Sciatic nerve (tissue), 2 donors: ENCODE data around the gene AHCYL1. TPM values are rescaled to one million over a fixed set of nuclear protein-coding genes. Genes with fewer than 3 reads are reported as not detected.
A peak's percentile ranks its signal among the peaks of the same experiment; 100 is the strongest.
"Not testable (repeated sequence)": the region's sequence is repeated elsewhere in the genome, so short reads cannot be mapped to it uniquely, and the experiment has no call there.

ENCODE experiments used
- ATAC-seq: fragments of 200-7000 bp; cut with Tn5 transposase; one replicate; pipeline ENCODE4 v1.9.1; 2020; ENCODE audit warnings: mild to moderate bottlenecking, moderate library complexity
- DNase-seq: peaks from one replicate; pipeline ENCODE4 v3.0.0-alpha.2; 2020; ENCODE audit warnings: low spot score
- intact Hi-C: fragments of 100-400 bp; cut with DNase I; formaldehyde crosslinking; loops from one replicate; pipeline ENCODE4 v1.14.2; 2022
- total RNA-seq: library from RNA; stranded (reverse); fragmentation: NEBNext Ultra II Directional; extraction: Animal tissue kit (Norgen Biotek cat#: 25700); gene quantifications from one replicate; pipeline ENCODE4 v1.2.1, GENCODE V29; 2021
- donor health status: DM: no; HTN: no; CAD: no.
- donor health status: DM: no; HTN: no; CAD: no.

The AHCYL1 gene
- total RNA-seq, result 71.3 TPM

GRCh38 chr1:109984456-109985246 lies at the start of gene AHCYL1:
Gene AHCYL1, plus strand, starts transcription at chr1:109984765. Its CDS starts 288 bp downstream, at chr1:109985053.
- ATAC-seq (peak; percentile 98), DNase-seq (peak; percentile 100)
- intact Hi-C loops, result loop anchor here (10.0 kb wide), 1 partner anchor 70 kb away; the partner anchor contains the start of gene CSF1

GRCh38 chr1:109935451-109935900 lies 49.1 kb upstream of the AHCYL1 start:
- intact Hi-C loops, result no loop called here
- DNase-seq, result peak; percentile 23
- ATAC-seq, result no peak

- DNase-seq (no peak), ATAC-seq (no peak)
- intact Hi-C loops, result no loop called here
Measured at GRCh38 chr1:109937738-109938137, 46.8 kb upstream of the AHCYL1 start.

- intact Hi-C loops, result no loop called here
- no peak for DNase-seq
- ATAC-seq, result no peak
Measured at GRCh38 chr1:109938556-109938955, 46.0 kb upstream of the AHCYL1 start.

GRCh38 chr1:109942434-109942833 lies 42.1 kb upstream of the AHCYL1 start:
- intact Hi-C loops, result no loop called here
- DNase-seq, result no peak
- ATAC-seq, result no peak

- intact Hi-C loops, result no loop called here
- DNase-seq (no peak), ATAC-seq (no peak)
Measured at GRCh38 chr1:109944541-109944940, 40.0 kb upstream of the AHCYL1 start.

GRCh38 chr1:109946511-109946910 lies 38.1 kb upstream of the AHCYL1 start:
- no peak for DNase-seq
- no peak for ATAC-seq
- intact Hi-C loops, result no loop called here

- no peak for DNase-seq
- intact Hi-C loops, result no loop called here
- peak; percentile 41 for ATAC-seq
Measured at GRCh38 chr1:109947582-109948284, 36.8 kb upstream of the AHCYL1 start.

GRCh38 chr1:109948285-109948630 lies 36.3 kb upstream of the AHCYL1 start:
- ATAC-seq, result no peak
- DNase-seq, result no peak
- intact Hi-C loops, result no loop called here

- ATAC-seq (no peak), DNase-seq (no peak)
- intact Hi-C loops, result no loop called here
Measured at GRCh38 chr1:109950038-109950437, 34.5 kb upstream of the AHCYL1 start.

GRCh38 chr1:109950509-109950908 lies 34.1 kb upstream of the AHCYL1 start:
- DNase-seq (no peak), ATAC-seq (no peak)
- intact Hi-C loops, result no loop called here

- intact Hi-C loops, ATAC-seq: not testable (repeated sequence)
Measured at GRCh38 chr1:109951501-109951900, 33.1 kb upstream of the AHCYL1 start.

GRCh38 chr1:109954041-109954512 lies 30.5 kb upstream of the AHCYL1 start:
- intact Hi-C loops, result no loop called here
- no peak for ATAC-seq
- DNase-seq, result no peak

More at GRCh38 chr1:109951501-109951900, 33.1 kb upstream of the AHCYL1 start:
- not testable (repeated sequence) for DNase-seq

- DNase-seq, result no peak
- ATAC-seq, result peak; percentile 20
- intact Hi-C loops, result no loop called here
Measured at GRCh38 chr1:109959632-109959973, 25.0 kb upstream of the AHCYL1 start.

- no peak for DNase-seq
- peak; percentile 82 for ATAC-seq
- intact Hi-C loops, result no loop called here
Measured at GRCh38 chr1:109959974-109960744, 24.4 kb upstream of the AHCYL1 start.

- DNase-seq (no peak), ATAC-seq (no peak)
- intact Hi-C loops, result no loop called here
Measured at GRCh38 chr1:109960745-109961094, 23.8 kb upstream of the AHCYL1 start.

GRCh38 chr1:109963864-109964263 lies 20.7 kb upstream of the AHCYL1 start:
- intact Hi-C loops, result no loop called here
- ATAC-seq (no peak), DNase-seq (no peak)

GRCh38 chr1:109969146-109969829 lies 15.3 kb upstream of the AHCYL1 start:
- DNase-seq, result no peak
- ATAC-seq, result no peak
- intact Hi-C loops, result loop anchor here (5.0 kb wide), 1 partner anchor 1613 kb away; no protein-coding TSS in a partner anchor

GRCh38 chr1:109969907-109970306 lies 14.7 kb upstream of the AHCYL1 start:
- no peak for DNase-seq
- intact Hi-C loops, result loop anchor here (5.0 kb wide), 1 partner anchor 1612 kb away; no protein-coding TSS in a partner anchor
- ATAC-seq, result no peak
